Middle frontal gyrus (tissue), 1 donor: Measurements from ENCODE around the gene HMGB1.
A peak's percentile ranks its signal among the peaks of the same experiment; 100 is the strongest.

ENCODE experiments used
- DNase-seq: peaks from one replicate; pipeline ENCODE4 v3.0.0-alpha.2; 2015; ENCODE audit warnings: low spot score; ENCODE audit errors: extremely low spot score

HMGB1 gene

GRCh38 chr13:30465593-30466357 is at the start of gene HMGB1:
Gene HMGB1, minus strand, starts transcription at chr13:30465936. Its CDS starts 2,256 bp downstream, at chr13:30463680.
- peak; percentile 98 for DNase-seq

DNA sequence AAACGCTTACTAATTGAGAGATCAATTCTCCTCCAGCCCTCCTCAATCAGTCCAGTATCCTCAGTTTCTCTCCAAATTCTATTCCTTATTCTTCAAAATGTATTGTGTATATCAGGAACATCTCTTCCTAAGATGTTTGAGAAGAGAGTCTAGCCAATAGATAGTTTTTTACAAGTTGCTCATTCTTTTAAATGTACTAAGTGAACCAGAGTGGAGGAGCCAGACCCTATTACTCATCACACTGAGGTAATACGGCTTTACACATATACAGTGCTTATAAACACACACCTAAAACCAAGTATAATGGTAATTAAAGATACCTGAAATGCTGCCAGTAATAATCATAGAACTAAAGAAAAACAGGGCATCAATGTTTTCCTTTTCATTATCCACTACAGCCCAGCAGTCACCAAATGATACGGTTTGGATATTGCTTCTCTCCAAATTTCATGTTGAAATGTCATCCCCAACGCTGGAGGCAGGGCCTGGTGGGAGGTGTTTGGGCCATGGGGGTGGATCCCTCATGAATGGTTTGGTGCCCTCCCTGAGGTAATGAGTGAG is 45.2 kb upstream of the HMGB1 start:
- DNase-seq, result no peak

DNA sequence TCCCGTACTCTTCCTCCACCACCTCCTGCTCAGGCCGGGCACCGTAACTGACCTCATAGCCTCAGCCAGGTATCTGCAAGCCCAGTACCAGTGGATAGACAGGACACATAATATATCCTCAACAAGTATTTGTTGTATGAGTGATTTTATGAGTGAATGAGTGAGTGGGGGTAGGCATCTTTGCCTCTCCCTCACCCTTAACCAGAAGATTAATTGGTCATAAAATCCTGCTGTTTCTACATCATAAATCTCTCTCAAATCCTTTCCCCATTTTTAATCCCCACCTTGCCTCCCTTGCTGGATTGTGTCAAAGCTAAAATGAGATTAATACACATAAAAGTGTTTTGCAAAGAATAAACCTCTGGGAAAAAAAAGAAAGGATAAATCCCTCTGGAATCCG is 44.4 kb upstream of the HMGB1 start:
- DNase-seq, result no peak

DNA sequence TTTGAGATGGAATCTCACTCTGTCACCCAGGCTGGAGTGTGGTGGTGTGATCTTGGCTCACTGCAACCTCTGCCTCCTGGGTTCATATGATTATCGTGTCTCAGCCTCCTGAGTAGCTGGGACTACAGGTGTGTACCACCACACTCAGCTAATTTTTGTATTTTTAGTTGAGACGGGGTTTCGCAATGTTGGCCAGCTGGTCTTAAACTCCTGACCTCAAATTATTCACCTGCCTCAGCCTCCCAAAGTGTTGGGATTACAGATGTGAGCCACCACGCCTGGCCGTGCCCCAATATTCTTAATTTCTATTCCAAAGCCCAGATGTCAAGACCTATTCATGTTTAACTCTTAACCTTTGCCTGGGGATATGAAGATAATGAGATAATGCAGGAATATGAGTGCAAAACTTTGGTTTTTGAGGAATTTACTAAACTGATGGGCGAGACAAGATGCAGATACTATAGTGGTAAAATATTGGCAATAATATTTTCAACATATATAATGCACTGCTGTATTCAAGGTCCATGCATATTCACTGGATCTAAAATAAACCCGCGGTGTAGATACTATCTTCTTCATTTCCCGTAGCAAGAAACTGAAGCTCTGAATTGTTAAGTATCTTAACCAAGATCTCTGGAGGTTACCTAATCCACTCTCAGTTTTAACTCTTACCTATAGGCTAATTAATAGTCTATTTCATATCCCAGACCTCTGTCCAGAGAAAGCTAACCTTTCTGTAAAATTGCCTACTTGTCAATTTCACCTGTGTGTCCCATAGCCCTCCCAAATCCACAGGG is 43.7 kb upstream of the HMGB1 start:
- no peak for DNase-seq

DNA sequence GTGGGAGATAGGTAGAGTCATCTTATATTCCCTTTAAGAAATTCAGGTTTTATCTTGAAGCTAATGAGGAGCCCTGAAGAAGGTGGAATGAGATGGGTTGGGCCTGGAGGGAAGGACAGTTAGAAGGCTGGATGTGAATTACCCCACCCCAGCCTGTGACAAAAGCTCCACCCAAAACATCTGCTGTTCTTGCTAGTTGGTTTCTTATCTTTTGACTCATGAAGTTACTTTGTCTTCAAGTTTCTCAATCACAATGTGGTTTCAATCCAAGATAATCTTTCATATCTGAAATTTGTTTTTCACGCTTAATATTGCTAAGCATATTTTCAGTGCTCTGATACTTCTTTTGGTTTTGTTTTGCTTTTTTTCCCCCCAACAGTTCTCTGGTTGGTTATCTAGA is 38.3 kb upstream of the HMGB1 start:
- no peak for DNase-seq

DNA sequence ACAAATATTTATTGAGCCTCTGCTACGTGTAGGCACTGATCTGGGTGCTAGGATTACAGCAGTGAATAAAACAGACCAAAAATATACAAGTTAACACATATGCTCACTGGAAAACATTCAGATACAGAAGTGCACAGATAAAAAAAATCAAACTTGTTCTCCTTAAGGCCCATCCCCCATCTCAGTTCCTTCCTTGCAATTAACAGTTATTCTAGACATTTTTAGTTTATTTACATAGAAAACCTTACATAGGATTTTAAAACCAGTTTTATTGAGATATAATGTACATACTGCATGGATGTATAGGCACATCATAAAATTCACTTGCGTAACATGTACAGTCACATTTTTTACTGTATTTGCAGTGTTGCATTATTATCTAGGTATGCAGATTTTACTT is 36.5 kb upstream of the HMGB1 start:
- DNase-seq, result no peak

GRCh38 chr13:30499338-30499737 is 33.6 kb upstream of the HMGB1 start:
- no peak for DNase-seq

DNA sequence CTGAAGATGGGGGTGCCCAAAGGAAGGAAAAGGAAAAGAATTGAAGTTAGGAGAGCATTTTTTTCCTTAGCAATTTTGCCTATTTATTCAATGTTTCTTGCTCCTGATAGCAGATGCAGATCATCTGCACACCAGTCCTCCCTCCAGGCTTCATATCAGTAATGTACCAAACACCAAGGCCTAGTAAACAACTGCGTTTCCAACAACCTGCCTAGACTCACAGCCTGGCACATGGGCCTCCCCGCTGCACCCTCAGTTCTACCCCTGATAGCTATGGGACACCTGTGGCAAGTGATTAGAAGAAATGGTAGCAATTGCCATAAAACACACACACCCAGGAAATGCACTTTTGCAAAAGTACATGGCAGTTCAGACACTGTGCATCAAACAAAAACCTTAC is 30.4 kb upstream of the HMGB1 start:
- no peak for DNase-seq

DNA sequence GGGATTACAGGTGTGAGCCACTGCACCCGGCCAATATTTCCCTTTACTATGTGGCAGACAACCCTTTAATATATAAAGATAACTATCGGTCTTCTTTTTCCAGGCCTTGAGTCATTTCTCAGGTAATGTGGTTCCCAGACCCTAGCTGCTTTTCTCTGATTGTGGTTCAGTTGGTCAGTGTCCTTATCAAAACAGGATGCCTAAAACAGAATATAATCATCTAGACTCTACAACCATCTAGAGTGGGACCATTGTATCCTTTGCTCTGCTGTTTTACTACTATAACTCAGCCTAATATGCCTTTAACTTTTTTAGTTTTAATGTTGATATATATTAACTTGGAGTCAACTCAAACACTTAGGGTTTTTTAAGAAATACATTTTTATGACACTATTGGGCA is 30.0 kb upstream of the HMGB1 start:
- no peak for DNase-seq

GRCh38 chr13:30493658-30494381 is 28.1 kb upstream of the HMGB1 start:
- no peak for DNase-seq

GRCh38 chr13:30487075-30487470 is 21.3 kb upstream of the HMGB1 start:
- DNase-seq, result no peak

DNA sequence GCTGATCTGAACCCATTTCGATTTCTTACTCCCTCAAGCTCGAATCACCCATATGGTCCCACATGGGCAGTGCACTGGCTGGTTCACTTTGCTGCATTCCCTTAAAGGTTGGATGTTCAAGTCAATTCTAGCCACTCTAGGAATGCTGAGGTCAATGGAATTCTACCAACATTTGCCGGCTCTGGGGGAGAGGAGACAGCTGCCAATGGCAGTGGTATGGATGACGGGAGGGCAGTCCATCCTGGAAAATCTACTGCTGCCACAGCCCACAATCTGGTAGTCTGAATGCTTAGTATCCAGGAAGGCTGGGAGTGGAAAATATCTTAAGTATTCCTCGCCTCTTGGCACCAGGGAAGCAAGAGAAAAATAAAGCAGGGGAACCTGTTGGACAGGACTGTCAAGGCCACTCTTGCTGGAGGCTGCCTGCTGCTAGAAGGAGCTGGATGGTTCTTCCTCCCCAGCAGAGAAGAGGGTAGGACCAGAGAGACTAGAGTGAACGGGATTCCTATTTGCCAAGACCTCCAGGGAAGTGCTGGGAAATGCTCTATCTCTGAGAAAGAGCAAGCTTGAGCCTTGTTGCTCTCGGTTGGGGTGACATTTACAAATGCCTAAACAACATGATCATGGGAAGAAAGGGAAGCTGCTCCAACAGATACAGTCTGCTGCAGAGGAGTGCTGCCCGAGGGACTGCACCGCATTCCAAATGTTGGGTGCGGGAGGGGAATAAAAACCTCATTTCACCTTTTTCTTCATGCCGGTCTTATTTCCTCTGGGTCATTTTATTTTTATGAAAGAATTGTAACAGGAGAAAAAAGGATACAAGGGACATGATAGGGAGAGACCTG is 20.7 kb upstream of the HMGB1 start:
- DNase-seq, result no peak

GRCh38 chr13:30481241-30481760 is 15.6 kb upstream of the HMGB1 start:
- DNase-seq, result no peak

DNA sequence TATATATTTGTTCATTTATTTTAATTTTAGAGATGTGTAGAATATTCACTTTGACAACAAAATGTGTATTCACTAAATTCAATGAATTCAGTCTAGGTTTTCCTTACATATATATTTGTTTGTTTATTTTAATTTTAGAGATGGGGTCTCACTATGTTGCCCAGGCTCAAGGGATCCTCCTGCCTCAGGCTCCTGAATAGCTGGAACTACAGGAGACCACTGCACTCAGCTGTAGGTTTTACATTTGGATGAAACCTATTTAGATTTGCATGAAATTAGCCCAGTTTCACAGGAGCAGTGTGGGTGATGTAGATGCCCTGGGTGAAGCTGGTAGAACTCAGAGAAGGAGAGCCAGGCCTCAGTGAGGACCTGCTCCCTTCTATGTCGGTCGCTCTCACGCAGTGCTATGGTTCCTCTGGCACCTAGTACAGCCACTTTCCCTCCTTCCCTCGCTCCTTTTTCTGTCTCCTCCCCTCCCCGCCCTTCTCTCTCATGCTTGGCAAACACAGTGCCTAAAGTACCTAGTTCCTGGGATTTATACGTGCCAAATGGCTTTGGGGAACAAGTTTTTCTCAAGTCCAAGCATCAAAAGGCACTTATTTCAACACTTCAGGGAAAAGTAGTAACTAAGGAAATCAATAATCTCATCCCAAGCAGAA is 14.7 kb upstream of the HMGB1 start:
- no peak for DNase-seq

- DNase-seq, result no peak
These were observed 14.1 kb upstream of the HMGB1 start for GRCh38 chr13:30479883-30480219.

- DNase-seq, result no peak
These were observed 13.6 kb upstream of the HMGB1 start for GRCh38 chr13:30479154-30479882.

- DNase-seq, result no peak
These were observed 11.8 kb upstream of the HMGB1 start for GRCh38 chr13:30477346-30478195.

DNA sequence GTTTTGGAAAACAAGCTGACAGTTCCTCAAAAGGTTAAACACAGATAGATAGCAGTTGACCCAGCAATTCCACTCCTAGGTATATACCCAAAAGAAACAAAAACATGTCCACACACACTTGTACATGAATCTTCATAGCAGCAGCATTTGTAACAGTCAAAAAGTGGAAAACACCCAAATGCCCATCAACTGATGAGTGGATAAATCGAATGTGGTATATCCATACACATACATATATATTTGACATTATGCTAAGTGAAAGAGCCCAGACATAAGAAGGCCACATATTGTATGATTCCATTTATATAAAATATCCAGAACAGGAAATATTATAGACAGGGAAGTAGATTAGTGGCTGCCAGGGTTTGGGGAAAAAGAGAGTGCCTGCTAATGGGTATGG is 7.9 kb upstream of the HMGB1 start:
- no peak for DNase-seq

- no peak for DNase-seq
These were observed 1.1 kb upstream of the HMGB1 start for GRCh38 chr13:30466841-30467252.
